GM18520 (cell line): ENCODE measurements around the gene FAM200B.
"Not testable (repeated sequence)": the region's sequence is repeated elsewhere in the genome, so short reads cannot be mapped to it uniquely, and the experiment has no call there.

ENCODE experiments used
- ATAC-seq: cut with Tn5 transposase; IDR thresholded peaks from one replicate; pipeline ENCODE4 v1.9.1; 2021; ENCODE audit not compliant: unreplicated experiment

Gene FAM200B

DNA sequence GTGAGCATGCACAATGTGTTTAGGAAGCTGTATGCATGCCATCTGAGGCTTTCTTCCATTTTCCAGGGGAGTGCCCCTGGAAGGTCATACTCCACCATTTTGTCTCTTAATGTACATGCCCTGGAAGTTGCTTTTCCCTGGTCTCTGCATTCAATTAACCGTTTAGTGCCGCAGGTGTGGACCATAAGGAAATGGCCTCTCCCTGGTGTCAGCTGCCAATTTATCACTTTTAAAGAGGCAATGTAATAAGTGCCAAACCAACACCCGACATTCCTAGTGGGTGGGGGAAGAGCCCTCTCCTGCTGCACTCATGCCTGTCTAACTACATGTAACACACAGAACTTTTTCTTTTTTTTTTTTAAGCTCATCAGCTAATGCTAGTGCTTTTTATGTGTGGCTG lies 14.1 kb downstream of the FAM200B start:
- no peak for ATAC-seq

DNA sequence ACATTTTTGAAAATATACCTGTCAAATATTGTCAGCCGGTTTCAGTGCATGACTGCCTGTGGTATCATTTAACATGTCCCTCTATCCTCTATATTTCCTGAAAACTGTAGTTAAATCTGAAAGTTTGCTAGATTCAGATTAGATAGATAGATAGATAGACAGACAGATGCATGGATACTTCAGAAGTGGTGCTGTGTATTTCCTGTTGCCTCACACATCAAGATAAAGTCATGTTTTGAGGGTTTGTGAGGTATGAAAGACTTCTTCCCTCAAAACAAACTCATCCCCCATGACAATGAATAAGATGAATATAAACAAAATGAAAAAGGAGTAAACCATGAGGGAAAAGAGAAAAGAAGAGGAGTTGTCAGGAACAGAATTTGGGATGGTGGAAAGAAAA lies 15.2 kb downstream of the FAM200B start:
- no peak for ATAC-seq

DNA sequence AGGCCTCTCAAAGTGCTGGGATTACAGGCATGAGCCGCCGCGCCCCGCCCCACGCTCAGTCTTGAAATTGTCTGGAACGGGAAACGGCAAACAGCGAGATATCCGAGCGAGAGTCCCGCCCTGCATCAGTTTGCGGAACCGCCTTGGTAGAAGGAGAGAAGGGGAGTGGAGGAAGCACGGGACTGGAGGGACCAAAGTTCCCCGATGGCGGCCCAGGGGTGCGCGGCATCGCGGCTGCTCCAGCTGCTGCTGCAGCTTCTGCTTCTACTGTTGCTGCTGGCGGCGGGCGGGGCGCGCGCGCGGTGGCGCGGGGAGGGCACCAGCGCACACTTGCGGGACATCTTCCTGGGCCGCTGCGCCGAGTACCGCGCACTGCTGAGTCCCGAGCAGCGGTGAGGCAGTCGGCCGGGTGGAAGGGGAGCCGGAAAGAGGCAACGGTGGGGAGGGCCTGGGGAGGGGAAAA lies 21.3 kb downstream of the FAM200B start, which contains the start of gene BST1:
TSS of gene BST1 (plus strand) at position 125 of the 463 bp plus-strand sequence. CDS start at position 205, 80 bp downstream.
- no peak for ATAC-seq

DNA sequence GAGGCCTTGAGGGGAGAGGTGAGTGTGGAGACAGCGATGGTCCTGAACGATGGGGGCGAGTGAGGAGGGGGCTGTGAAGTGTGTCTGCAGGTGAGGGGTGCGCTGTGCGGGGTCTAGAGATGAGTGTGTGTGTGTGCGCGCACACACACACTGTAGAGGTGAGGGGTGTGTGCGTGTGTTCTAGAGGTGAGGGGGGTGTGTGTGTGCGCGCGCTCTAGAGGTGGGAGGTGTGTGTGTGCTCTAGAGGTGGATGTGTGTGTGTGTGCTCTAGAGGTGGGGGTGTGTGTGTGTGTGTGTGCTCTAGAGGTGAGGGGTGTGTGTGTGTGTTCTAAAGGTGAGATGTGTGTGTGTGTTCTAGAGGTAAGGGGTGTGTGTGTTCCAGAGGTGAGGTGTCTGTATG lies 21.8 kb downstream of the FAM200B start:
- ATAC-seq: no peak

DNA sequence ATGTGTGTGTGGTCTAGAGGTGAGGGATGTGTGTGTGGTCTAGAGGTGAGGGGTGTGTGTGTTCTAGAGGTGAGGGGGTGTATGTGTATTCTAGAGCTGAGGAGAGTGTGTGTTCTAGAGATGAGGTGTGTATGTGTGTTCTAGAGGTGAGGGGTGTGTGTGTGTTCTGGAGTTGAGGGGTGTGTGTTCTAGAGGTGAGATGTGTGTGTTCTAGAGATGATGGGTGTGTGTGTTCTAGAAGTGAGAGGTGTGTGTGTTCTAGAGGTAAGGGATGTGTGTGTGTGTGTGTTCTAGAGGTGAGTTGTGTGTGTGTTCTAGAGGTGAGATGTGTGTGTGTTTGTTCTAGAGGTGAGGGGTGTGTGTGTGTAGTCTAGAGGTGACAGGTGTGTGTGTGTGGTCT lies 22.5 kb downstream of the FAM200B start:
- ATAC-seq: no peak

DNA sequence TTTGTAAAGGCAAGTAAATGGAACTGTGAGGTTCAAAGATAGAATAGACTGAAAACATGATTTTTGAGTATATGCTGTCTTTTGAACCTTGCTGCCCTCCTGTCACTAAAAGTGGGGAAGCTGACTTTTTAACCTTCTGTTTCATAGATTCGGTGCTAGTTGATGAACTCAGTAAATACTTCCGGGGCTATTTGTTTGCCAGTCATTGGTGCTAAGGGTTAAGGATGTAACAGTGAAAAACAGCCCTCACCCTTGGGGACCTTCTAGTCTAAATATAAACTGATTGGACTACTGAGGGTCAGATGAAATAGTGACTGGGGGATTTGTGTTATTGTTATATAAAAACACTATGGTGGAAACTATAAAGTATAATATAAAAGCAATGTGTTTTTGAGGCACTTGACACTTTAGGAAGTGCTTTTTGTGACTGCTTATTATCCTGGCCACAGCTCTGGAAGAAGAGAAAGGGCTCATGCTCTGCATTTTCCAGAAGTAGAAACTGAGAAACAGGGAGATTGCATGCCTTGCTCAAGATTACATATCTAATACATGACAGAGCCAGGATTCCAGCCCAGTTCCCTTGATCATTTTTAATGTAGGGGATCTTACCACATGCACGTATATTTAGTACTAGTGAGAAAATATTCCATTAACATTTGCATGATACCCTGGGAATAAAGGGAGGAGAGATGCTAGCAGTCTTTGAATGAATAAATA lies 25.2 kb downstream of the FAM200B start:
- no peak for ATAC-seq

DNA sequence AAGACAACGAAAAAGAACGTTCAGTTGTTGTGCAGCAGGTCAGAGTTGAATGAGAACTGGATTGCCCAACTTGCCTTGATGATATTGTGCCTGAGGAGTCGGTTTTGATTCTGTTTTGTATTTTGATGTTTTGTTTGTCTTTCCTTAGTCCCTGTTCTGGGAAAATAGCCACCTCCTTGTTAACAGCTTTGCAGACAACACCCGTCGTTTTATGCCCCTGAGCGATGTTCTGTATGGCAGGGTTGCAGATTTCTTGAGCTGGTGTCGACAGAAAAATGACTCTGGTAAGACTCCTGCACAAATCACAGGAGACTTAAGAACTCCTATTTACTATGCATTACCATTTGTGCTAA lies 25.7 kb downstream of the FAM200B start:
- no peak for ATAC-seq

DNA sequence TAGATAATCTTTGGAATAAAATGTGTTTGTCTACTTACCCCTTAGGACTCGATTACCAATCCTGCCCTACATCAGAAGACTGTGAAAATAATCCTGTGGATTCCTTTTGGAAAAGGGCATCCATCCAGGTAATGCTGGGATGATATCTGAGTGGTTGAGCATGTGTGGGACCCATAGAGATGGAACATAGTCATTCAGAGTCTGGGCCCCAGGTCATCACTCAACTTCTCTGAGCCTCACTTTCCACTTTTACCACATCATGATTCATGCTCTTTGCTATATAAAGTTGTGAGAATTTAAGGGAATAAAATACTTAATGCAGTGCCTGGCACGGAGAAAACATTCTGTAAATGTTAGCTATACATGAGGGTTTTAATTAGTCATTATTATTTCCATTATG lies 30.1 kb downstream of the FAM200B start:
- ATAC-seq: no peak

DNA sequence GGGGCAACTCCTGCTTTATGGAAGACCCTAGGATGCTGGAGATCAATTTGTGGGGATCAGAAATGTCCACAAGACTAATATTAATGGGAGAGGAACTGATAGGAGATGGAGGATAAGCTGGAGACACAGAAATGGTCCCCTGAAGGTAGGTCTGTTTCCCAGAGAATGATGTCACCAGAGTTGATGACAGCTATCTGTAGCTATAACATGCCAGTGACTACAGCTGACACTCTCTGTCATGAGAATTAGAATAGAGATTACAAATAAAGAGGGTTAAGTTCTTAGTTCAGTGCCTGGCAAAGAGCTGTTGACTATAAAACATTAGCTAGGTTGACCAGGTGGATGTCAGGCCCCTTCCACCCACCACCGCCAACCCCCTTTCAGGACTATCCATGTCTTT lies 30.6 kb downstream of the FAM200B start:
- no peak for ATAC-seq

DNA sequence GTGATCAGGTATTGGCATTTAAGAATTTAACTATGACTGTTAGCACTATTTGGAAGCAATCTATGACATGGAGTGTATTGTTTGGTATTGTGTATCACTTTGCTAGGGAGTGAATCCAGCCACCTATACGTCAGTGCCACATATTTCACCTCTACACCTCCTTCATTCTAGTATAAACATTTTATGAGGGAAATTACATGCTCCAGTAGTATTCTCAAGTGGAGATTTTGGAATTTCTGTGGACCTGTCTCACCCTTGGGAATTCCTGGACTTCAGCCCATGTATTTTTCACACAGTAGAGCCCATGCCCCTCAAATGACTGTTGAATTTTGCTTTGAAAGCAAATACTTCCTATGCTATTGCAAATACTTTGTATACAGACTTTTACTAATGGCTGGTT lies 32.5 kb downstream of the FAM200B start:
- ATAC-seq: no peak

DNA sequence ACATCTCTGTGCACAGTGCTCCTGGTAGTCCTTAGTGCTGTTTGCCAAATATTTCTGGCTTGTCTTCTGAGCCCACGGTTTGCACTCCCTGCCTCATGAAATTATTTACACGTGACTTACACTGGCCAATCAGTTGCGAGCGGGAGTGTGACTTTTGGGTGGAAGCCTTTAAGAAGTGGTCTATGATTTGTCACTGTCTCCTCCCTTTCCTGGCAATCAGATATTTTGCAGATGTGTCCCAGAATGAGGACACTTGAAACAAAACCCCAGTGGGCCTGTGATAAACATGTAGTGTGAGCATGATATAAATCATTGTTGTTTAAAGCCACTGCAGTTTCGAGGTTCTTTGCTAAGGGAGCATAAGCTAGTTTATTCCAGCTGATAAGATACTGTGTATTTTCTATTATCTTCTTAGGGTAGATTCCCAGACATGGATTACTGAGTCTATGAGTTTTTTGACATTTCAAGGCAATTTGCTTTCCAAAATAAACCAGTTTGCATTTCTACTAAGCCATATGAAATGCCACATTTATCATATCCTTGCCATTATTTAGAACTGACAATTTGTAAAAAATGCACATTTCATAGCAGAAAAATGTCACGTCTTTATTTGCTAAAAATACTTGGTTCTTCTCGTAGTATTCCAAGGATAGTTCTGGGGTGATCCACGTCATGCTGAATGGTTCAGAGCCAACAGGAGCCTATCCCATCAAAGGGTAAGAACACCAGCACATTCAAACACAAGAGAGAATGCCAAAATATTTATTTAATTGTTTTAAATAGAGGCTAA lies 33.2 kb downstream of the FAM200B start:
- no peak for ATAC-seq

DNA sequence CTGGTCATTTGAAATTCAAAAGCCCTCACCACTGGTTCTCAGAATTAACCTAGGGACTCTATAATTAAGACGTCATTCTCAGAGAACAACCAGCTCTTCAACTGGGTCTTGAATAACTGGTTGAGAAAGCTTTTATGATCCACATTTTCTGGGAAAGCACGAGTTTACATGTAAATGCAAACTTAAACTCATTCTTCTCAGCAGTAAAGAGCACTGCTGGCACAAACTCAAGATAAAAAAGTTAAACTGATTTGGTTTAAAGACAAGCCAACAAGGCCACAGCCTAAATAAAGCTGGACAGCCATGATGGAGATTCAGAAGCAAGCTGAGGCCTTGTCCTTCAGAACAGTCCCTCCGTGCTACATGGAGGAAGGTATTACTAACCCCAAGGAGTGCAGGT lies 34.5 kb downstream of the FAM200B start:
- no peak for ATAC-seq

DNA sequence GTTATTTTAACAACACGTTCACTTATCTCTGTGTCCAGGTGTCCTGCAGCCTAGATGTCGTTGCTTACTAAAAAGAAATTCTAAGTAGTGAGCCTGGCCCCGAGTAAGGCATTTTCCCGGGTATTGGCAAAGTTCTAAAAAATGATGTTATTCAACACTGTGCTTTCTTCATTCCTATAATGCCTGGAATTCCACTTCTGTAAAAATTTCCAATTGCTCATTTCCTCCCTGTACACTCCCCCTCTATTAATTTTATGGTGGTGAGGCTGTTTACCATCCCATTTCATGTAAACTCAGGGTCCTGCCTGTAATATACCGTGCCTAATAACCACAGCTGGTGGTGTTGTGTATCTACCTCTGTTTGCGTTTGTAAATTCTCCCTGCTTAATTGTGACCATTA lies 35.5 kb downstream of the FAM200B start:
- ATAC-seq: no peak

DNA sequence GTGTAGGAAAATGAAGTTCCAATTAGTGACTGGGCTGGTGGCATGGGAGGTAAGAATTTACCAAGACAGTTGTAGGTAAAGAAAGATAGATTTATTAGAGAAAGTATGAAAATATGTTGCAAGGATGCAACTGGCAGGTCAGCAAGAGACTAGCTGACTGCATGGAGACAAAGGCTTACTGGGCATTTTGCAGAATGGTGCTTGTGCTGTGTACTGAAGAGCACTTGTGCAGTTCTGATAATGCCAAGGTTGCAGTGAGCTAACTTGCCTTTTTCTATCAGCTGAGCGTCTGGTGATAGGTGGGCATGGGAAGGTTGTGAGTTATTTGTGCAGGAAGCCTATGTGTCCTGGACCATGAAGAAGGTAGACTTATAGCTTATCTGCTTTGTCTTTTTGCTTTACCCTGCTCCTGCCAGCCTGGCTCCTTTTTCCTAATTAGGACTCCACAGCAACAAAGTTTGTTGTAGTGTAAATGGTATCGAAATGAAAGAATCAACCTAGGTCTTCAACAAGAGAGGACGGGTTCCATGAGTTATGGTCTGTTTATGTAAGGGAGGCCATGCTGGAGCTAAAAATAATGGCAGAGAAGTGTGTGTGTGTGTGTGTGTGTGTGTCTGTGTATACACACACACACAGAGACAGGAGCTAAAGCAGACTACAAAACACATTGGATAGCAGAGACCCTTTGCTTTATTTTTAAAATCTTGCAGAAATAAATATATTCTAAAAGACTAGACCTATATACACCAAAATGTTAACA lies 36.2 kb downstream of the FAM200B start:
- ATAC-seq: no peak

DNA sequence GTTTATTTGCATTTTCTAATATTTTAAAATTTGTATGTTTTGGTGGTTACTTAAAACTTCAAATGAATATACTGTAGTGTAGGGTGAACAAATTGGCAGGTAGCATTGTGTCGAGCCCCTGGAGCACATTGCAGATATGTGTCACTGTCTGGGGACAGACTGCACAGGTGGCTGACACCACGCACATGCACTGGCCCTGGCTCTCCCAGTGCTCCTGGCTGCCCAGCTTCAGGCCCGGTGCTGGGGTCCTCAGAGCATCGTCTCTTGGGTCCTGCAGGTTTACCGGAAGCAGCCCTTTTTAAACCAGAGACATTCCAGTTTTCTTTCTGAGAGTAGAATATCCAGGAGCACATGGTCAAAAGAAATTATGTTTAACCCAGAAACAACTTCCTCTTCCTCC lies 36.8 kb downstream of the FAM200B start:
- no peak for ATAC-seq

DNA sequence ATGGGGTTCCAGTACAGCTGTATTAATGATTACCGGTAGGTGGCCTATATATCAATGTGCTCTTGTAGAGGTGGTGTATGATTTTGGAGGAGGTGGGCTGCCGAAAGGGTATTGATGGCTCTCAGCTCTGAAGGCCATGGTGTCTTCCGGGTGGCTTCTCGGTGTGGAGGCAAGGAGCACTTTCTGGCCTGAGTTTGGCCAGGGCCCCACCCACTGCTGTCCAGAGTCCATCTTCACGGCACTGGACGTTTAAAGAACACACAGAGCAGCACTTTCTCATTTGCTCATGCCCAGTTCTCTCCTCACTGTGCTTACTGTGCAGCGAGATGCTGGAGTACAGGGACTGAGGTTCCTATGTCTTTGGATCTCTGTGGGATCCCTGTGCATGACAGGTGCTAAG lies 37.3 kb downstream of the FAM200B start:
- ATAC-seq: no peak

DNA sequence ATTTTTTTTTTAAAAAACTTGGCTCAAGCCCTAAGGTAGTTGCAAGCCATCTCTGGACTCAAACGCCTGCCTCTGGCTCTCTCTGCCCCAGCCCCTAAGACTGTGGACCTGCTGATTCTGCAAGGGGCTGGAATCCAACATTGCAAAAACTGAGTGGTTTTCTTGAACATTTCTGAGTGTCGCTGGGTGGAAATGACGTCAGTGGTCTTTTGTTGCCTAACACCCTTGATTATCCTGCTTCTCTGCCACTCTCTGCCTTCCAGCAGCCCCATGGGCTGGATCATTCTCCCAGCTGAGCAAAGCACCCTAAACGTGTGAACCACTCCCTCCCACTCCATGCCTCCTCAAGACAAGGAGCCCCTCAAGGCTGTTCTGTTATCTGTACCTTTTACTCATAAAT lies 37.9 kb downstream of the FAM200B start:
- no peak for ATAC-seq

DNA sequence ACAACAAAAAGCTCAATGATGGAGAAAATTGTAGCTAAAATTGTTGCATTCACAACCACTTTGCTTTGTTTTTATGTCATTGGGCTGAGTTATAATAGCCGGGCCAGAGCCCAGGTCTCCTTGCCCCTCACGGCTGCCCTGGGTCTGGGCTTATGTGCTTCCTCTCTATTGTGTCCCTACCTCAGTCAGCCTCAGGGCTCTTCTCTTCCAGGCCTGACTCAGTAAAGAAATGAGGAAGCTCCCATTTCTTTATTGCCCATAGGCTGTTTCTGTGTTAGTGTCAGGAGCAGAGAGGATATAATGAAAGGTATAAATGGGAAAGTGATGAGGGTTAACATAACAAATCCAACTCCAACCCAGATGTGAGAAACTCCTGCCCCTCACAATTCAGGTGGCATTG lies 39.2 kb downstream of the FAM200B start:
- ATAC-seq: no peak

DNA sequence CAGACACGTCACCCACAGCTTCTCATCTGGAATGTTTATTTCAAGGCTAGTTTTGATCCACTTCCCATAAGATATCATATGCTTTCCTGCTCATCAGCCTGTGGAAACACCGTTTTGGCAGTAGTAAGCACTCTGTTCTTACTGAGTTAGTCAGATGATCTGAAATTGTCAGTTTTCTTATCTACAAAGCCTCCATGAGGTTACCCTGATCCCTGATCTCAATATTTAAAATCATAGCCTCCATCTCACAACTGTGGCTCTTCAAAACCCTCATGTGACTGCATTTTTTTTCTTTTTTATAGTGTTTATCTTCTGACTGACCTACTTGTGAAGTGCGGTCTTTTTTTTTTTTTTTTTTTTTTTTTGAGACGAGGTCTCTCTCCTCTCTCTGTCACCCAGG lies 44.0 kb downstream of the FAM200B start:
- no peak for ATAC-seq

DNA sequence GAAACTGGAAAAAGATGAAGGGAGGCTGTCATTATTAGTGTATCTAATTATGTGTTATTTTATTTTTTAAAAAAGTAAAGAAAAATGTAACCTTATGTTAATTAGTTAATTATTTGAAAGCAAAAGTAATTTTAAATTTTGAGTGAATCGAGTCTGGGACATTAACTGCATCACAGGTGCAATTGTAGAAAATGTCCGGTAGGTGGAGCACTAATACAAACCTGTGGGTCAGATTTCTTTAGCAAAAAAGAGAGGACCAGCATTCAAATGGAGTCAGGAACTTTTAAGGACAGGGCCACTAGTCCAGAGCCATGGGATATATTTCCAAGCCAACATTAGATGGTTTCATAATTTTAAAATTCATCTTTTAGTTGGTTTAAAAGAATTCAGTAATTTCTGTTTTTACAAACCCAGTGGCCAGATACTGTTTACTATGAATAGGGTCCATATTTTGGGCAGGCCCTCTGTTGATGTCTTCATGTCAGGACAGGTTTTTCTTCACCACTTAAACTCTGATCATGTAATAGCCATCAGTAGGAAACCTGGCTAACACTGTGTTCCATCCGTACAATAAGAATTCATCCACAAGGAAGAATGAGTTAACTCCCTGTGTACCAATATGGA lies 48.4 kb downstream of the FAM200B start:
- ATAC-seq: no peak

DNA sequence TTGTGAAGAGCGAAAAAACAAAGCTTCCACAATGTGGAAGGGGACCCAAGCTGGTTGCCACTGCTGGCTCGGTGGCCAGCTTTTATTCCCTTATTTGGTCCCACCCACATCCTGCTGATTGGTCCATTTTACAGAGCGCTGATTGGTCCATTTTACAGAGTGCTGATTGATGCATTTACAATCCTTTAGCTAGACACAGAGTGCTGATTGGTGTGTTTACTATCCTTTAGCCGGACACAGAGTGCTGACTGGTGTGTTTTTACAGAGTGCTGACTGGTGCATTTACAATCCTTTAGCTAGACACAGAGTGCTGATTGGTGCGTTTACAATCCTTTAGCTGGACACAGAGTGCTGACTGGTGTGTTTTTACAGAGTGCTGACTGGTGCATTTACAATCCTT lies 51.4 kb downstream of the FAM200B start:
- ATAC-seq: not testable (repeated sequence)
